Stimulated activated CD8-positive, alpha-beta memory T cell treated with anti-CD3 and anti-CD28 coated beads, Interleukin-2, amount 100 ng/mL, for 48 hours (primary cell): ENCODE data around the gene PAQR6.

Source experiments
- DNase-seq, 2 donors: peaks; one replicate each; pipeline ENCODE4 v3.0.0-alpha.2; 2020; ENCODE audit warnings: low read depth in 2 of 2

PAQR6 gene, protein sequence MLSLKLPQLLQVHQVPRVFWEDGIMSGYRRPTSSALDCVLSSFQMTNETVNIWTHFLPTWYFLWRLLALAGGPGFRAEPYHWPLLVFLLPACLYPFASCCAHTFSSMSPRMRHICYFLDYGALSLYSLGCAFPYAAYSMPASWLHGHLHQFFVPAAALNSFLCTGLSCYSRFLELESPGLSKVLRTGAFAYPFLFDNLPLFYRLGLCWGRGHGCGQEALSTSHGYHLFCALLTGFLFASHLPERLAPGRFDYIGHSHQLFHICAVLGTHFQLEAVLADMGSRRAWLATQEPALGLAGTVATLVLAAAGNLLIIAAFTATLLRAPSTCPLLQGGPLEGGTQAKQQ

DNA sequence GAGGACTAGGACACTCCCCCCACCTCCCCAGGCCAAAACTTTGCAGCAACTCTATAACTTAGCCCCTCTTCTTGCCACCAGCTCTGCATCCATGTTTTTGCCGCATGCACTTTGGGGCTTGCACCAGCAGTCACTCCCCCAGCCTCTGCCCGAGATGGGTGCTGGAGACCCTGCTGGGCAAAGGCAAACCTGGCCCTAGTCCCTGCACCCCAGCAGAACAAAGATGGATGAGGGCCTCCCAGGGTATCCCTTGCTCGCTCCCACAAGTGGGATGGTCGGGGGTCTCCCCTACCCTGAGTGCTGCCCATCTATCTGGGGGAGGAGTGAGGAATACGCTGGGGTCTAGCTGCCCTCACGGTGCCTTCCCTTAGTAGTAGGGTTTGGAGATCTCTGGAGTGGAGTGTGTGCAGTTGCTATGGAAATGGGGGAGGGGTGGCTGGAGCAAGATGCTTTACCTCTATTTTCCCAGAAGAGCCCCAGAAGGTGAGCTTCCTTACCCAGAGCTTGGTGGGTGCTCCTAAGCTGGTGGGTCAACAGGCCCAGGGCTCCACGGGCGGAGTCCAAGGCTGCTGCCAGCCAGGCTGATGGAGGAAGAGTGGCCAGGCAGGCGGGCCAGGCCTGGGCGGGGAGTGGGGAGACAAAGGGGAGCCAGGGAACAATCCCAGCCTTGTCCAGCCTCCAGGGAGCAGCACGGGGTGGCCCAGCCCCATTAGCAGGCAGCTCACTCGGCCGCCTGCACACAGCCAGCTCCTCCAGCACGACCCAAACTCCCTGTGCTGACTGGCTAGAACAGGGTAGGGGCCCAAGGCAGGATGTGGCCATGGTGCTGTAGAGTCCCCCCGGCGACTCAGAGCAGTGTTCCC is at the start of gene PAQR6:
Gene PAQR6, minus strand, starts transcription at position 597 of the 863 bp plus-strand sequence. CDS start 1,325 bp downstream, outside the sequence.
- DNase-seq, result no peak

DNA sequence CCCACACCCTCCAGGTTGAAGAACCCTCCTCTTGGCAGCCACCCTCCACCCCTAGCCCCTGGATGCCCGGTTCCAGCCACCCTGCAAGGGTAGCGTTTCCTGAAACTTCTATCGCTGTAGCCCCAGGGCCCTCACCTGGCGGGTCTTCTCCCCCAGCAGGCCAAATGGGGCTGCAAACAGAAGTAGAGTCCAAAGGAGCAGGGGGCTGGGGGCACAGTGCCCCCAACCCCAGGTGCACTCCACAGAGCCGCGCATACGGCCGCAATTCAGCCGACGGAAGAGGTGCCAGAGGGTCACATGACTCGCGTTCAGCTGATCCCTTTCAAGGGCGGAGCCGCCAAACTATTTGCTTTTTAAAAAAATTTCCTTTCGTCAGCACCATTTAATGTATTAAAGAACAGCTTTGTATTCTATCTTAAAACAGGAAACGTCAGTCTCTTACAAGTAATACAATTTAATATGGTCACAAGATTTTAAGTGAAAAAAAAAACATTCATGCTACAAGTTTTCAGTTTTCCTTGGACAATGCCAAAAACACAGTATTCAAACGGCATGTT is 47.6 kb upstream of the PAQR6 start, which contains the start of gene GLMP:
Gene GLMP, minus strand, starts transcription at position 289 of the 557 bp plus-strand sequence. Its CDS starts 34 bp downstream, at position 255.
- peak; percentile 26 to 34 for DNase-seq

DNA sequence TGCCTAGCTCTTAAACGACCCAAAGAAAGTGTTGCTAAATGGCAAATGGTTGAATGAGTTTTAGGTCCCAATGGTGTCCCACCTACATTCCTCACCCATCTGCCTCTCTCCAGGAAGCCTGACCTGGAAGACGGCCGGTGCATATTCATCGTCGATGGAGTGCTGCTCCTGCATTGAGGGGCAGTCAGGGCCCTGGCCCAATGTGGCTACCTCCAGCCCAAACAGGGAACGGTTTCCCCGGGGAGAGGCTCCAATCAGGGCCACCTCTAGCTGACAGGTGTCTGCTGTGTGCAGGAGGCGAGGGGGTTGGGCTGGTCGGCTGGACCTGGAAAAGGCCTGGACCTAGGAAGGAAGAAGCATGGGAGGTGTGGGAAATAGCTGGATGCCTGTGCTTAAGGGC is 46.0 kb upstream of the PAQR6 start:
- DNase-seq, result no peak

DNA sequence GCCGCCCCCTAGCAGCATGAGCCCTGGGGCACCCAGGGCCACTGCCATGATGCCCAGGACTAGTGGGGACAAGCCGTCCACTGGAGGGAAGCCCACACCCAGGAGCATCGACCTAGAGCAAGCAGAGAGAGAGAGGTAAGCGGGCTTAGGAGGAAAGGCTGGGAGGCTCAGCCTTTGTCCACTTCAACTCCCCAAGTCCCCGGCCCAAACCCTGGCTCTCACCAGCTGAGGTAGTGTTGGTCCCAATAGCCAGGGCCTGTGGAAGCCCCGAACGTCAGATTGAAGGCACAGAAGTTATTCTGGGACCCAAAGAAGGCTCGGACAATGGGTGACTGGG is 45.2 kb upstream of the PAQR6 start:
- no peak for DNase-seq

DNA sequence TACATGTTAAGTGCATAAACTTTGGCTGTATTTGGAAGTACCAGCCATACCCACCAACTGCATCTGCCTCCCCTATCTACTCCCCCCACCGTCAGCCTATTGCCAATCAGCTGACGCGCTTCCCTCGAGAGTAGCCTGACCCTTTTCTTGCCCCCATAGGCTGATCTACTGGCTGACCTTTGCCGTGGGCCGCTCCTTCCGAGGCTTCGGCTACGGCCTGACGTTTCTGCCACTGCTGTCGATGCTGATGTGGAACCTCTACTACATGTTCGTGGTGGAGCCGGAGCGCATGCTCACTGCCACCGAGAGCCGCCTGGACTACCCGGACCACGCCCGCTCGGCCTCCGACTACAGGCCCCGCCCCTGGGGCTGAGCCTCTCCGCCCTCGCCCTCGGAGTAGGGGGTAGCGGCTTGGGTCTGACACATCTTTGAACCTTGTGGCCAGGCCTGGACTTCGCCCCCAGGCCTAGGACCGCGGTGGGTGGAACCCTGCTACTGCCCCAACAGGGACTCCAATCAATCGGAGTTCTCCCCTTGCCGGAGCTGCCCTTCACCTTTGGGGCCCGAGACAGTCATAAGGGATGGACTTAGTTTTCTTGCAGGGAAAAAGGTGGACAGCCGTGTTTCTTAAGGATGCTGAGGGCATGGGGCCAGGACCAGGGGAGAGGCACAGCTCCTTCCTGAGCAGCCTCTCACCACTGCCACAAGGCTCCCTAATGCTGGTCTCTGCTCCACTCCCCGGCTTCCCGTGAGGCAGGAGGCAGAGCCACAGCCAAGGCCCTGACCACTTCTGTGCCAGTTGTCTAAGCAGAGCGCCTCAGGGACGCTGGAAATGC is 43.6 kb upstream of the PAQR6 start:
- DNase-seq, result peak in 1 of 2 donors; percentile 23

DNA sequence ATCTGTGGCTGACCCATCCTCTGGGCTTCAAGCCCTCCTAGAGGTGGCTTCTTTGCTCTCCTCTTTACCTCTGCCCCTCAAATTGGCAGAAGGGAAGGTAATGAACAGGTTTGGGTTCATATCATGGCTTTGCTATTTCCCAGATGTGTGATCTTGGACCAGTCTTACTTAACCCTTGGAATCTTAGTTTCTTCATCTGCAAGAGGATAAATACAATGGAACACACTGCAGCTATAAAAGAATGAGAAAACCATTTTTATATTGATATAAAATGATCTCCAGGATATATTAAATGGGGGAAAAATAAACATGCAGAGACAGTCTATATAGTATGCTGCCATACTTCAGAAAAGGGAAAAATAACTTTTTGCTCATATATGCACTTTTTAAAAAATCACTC is 42.0 kb upstream of the PAQR6 start:
- no peak for DNase-seq

DNA sequence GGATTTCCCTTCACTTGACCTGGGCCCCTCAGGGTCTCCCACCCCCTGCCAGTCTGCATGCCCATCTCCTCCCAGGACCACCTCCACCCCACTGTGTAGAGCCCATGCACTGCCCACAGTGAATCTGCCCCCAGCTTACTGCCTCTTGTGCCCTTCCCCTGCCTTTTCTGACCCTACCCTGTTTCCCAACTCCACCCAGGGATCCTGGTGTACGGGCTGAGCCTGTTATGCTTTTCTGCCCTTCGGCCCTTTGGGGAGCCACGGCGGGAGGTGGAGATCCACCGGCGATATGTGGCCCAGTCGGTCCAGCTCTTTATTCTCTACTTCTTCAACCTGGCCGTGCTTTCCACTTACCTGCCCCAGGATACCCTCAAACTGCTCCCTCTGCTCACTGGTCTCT is 38.2 kb upstream of the PAQR6 start:
- DNase-seq, result no peak

DNA sequence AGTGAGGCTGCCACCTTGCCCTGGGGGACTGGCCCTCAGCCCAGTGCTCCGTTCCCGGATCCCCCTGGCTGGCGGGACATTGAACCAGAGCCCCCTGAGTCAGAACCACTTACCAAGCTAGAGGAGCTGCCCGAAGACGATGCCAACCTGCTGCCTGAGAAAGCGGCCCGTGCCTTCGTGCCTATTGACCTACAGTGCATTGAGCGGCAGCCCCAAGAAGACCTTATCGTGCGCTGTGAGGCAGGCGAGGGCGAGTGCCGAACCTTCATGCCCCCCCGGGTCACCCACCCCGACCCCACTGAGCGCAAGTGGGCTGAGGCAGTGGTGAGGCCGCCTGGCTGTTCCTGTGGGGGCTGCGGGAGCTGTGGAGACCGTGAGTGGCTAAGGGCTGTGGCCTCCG is 37.6 kb upstream of the PAQR6 start:
- DNase-seq, result no peak

DNA sequence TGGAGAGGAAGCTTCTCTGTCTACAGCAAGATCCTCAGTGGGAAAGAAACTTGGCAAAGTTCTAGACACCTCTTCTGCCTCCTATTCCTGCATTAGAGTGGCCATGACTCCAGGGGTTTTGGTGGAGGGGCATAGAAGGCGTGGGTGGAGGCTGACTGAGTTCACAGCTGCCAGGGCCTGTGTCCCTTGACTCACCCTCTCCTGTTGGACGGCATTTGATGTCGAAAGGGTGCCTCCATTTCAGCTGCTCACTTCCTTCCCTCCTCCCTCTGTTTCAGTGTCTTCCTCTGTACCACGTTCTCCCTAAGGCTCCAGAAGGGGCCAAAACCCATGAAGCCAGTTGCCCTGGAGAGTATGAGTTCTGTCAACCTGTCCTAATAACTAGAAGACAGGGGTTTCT is 36.9 kb upstream of the PAQR6 start:
- no peak for DNase-seq

DNA sequence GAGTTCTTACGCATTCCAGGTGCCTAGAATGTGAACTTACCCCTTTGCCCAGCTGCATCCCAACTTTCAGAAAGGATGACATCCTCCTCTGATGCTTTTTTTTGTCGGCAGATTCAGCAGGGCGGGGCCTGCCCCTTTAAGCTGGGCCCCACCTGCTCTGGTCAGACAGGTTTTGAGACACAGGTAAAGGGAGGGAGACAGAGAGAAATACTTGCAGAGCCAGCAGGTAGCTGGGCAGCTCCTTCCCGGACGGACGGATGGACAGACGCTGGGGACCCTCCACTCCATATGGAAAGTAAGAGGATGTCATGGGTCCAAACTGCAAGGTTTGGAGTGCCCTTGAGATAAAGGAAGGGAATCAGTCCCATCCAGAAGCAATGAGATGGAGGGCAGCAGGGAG is 36.3 kb upstream of the PAQR6 start, which contains the start of gene TMEM79:
Gene TMEM79, plus strand, starts transcription at position 214 of the 400 bp plus-strand sequence. CDS start 902 bp downstream, outside the sequence.
- no peak for DNase-seq

DNA sequence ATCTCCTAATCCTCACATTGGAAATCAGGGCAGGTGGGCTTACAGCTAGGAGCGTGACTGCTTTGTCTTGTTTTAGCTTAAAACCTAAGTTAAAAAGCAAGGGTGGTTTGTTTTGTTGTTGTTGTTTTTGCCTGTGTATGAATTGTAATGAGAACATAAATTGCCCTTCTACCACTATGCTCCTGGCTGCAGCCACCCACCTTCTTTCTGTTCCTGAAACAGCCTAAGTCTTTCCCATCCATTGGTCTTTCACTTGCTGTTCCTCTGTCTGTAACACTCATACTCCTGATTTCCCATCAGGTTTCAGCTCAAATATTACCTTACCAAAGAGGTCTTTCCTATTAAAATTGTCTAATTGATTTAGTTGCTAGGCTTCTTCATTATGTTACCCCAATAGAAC is 35.7 kb upstream of the PAQR6 start:
- DNase-seq, result no peak

DNA sequence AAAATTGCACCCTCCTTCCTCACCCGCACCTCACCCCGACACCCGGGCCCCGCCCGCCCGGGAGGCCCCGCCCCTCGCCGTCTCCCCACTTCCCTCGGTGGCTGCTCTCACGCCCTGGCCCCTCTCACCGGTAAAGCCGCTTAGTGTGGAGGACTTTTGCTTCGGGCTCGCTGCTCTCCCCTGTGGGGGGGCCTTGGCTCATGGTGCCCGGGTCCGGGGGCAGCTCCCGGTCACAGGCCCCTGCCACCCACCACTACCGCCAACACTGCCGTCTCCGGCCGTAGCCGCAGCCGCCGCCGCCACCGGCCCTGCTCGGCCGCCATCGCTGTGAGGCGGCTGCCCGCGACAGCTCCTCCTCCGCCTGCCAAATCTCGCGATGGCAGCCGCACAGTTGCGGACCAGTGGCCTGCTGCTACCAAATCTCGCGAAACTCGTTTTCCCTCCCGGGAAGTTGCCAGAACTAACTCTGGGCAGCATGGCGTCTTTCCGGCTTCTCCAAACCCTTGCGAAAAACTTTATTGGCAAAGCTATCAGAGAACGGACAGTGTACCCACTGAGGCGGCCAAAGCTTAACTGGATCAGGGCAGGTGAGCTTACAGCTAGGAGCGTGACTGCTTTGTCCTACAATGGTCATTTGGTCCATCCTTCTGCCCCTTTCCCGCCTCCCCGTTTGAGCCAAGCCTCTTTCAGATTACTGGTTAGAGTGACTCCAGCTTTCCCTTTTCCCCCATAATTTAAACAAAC is 34.8 kb upstream of the PAQR6 start, which contains the start of gene SMG5:
Gene SMG5, minus strand, starts transcription at position 347 of the 744 bp plus-strand sequence. Its CDS starts 145 bp downstream, at position 202.
- peak; percentile 89 to 93 for DNase-seq

DNA sequence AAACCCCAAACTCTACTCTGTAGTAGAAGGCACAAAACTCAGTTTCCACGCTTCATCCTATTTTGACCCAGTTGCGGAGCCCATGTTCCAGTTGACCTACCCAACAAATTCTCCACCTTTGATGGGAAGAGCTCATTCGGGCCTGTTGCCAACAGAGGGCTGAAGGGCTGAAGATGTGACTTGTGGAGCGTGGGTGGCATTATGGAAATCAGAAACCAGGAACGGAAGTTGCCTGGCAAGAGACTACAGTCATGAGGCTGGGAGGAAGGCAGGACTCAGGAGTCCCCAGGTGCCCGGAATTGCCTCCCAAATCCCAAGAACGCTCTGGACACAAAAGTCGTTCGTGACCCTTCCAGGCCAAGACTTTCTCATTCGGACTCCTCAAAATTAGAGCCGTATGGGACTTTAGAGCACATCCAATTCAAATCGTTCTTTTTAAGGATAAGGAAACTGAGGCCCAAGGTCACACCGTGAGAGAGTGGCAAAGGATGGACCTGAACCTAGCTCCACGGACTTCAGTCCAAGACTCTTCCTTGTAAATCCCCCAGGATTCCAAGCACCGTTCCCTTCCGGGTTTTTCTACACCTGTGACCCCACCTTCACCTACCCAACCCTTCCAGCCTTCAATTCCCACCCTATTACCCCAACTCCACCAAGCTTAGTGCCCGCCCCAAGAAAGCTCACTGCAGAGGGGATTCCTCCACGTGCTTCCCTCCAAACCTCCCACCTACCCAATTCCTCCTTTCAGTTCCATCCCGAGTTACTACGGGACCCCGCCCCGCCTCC is 34.0 kb upstream of the PAQR6 start:
- peak in 1 of 2 donors; percentile 5 for DNase-seq

DNA sequence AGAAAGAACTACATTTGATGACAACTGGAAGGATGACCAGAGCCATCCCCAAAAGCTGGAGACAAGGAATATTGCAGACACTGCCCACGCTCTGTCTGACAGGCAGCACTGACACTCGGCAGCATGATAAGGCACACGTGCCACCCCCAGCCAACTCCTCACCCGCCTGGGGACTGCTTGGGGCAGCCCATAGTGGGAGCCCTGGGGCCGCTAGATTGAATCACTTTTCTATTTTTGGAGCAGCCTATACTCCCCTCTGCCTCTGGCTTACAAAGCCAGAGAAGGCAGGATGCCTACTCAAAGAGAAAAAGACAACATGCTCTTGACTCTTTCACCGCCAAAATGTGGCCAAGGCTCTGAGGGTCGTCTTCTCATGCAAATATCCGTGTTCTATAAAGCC is 33.4 kb upstream of the PAQR6 start:
- peak; percentile 37 to 47 for DNase-seq

DNA sequence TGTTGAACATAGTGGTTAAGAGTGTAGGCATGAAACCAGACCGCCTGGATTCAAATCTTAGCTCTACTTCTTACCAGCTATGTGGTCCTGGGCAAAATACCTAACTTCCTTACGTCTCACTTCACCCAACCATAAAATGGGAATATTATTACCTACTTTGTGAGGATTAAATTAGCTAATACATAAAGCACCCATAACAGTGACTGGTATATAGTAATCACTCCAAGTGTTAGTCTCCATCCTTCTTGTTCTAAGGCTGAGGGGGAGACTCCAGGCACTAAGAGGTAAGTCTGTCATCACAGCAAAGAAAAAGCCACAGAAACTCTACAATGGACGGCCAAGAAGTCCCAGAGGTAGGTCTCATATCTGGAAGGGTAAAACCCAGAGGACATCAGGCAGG is 32.0 kb upstream of the PAQR6 start:
- no peak for DNase-seq

DNA sequence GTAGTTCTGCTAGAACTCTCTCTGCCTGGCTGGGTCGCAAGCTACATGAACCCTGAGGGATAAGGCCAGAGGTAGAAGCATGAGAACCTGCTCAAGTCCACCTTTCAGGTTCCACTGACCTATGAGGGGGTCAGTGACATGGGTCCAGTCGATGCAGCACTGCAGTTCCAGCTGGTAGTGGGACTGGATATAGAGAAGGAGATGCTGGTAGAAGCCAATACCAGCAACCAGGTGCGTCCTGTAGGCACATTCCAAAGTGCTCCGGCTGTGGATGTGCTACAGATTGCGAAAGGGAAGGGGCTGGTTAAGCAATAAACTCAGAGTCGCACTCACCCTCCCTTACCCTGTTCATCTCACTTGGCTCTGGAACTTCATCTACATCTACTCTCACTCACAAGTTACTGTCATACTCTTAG is 29.1 kb upstream of the PAQR6 start:
- DNase-seq, result no peak

DNA sequence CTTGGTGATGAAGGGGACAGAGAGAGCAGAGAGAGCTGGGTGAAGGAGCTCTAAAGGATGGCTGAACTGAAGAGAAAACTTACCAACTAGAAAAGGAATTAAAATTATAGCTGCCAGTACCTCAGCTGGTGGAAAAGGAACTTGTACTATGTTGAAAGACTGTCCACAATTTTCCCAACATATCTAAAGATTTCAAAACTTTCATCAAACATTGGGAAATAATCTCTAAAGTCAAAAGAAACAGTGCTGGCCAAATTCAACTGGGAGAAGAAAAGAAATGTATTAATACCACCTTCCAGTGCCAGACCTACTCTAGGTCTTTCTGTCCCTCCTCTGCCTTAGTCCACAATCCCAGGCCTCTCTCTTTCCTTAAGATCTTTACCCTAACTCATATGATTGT is 28.7 kb upstream of the PAQR6 start:
- no peak for DNase-seq

DNA sequence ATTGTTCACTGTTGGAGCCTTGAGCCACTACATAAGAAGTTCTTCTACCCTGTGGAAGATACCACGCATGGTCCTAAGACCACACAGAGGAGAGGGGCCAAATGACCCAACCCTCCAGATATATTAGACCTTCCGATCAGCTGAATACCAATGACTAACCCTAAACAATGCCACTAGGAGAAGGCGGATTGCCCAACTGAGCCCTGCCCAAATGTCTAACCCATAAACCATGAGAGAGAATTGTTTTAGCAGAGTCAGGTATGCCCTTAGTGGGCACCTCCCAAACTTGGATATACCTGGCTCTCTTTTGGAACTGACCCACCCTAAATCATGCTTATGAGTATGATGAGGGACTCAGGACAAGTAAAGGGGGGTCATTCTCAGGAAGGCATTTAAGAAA is 22.5 kb upstream of the PAQR6 start:
- no peak for DNase-seq

DNA sequence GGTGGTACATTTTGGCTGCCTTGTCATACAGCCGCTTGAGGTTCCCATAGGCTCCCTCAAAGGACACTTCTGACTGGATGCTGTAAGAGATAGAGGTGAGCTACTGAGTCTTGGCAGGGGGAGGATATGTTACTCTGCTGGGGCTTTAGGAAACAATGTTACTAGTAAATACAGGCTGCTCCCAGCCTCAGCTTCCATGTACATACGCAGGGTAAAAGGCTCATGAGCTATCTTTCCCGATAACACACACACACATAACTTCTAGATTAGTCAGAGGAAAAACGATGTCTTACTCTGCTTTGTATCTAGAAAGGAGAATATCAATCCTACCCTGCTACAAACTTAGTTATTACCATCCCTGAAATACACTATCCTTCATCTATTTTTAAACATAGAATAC is 20.5 kb upstream of the PAQR6 start:
- DNase-seq, result no peak

DNA sequence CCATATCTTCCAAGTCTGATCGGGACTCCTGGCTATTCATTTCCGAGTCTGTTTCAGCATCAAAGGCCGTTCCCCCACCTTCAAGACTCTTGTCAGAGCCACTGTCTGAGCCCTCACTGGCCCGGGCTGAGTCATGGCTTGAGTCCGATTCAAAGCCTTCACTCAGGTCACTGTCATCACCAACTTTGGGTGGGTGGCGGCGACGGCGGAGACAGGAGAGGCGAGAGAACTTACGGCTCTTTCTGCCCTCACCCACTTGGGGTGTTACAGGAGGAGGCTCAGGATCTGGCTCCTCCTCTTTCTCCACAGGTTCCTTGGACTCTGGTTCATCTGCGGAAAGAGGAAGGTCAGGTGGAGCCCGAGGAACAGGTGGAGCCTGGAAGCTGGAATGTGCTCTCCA is 18.2 kb upstream of the PAQR6 start:
- DNase-seq, result no peak
